K562 (cell line): Measurements from ENCODE around the gene QKI. TPM values are rescaled to one million over a fixed set of nuclear protein-coding genes. Genes with fewer than 3 reads are reported as not detected.
A peak's percentile ranks its signal among the peaks of the same experiment; 100 is the strongest.

Experiments
- ATAC-seq: fragments of 200-7000 bp; cut with Tn5 transposase; 3 replicates; pipeline ENCODE4 v1.9.1; 2020; ENCODE audit warnings: moderate library complexity
- BruUV-seq: library from RNA; stranded (reverse); fragments of 400-500 nt; replicated peaks from 2 replicates; lab custom pipeline; 2021; lab: Mats Ljungman, UMichigan
- CTCF ChIA-PET: fragments of 300-600 bp; formaldehyde crosslinking; extraction: SDS; loops from one replicate; lab custom pipeline; 2021; ENCODE audit warnings: low intra/inter-chr PET ratio; lab: Yijun Ruan, JAX
- POLR2A ChIA-PET: fragments of 300-600, 350-650 bp; sonication (Branson Sonifier 250); formaldehyde crosslinking; extraction: SDS; loops from one replicate; lab custom pipeline; 2021; ENCODE audit warnings: antibody characterized with exemption, inconsistent platforms; lab: Yijun Ruan, JAX
- DNase-seq, 4 experiments: peaks; one replicate each; pipeline versions ENCODE4 v3.0.0 to v3.0.0-alpha.2; 2011 to 2018; ENCODE audit warnings: low spot score in 3 of 4, mixed read lengths in 3 of 4; ENCODE audit errors: extremely low read depth in 1 of 4
- FAIRE-seq: peaks from 2 replicates; lab custom pipeline; 2011; peaks lifted over from hg19 to GRCh38; lab: Jason Lieb, UNC
- H2AFZ ChIP-seq: 2 replicates; pipeline ENCODE4 v1.6.0; 2011; ENCODE audit warnings: low read depth, low read length, control low read depth, inconsistent platforms
- H3K27ac ChIP-seq: fragments of 200-600 bp; 3 replicates; pipeline ENCODE4 v1.8.0; 2011; ENCODE audit warnings: low read depth, mild to moderate bottlenecking, control low read depth, inconsistent platforms, low read length, moderate library complexity, mixed read lengths; ENCODE audit errors: extremely low read depth
- H3K27me3 ChIP-seq, 2 experiments: fragments of 300-600 bp in 1 of 2; 2 replicates in 1 of 2; 3 replicates in 1 of 2; pipeline versions ENCODE4 v1.6.0 to v1.8.0; 2011; ENCODE audit warnings: inconsistent platforms in 2 of 2, low read length in 2 of 2, mild to moderate bottlenecking in 1 of 2, mixed read lengths in 1 of 2, moderate library complexity in 1 of 2; ENCODE audit not compliant: control insufficient read depth in 2 of 2, insufficient read depth in 2 of 2
- H3K36me3 ChIP-seq: fragments of 300-600 bp; 3 replicates; pipeline ENCODE4 v1.8.0; 2011; ENCODE audit warnings: mild to moderate bottlenecking, low read length, inconsistent platforms; ENCODE audit not compliant: control insufficient read depth, insufficient read depth
- H3K4me1 ChIP-seq, 2 experiments: fragments of 200-600 bp in 1 of 2; replicated peaks in 1 of 2; 2 replicates in 1 of 2; 3 replicates in 1 of 2; pipeline versions ENCODE4 v1.5.1 to v1.8.0; 2011; ENCODE audit warnings: inconsistent platforms in 2 of 2, low read length in 2 of 2, mild to moderate bottlenecking in 1 of 2, mixed read lengths in 1 of 2, moderate library complexity in 1 of 2; ENCODE audit not compliant: control insufficient read depth in 2 of 2, insufficient read depth in 2 of 2
- H3K4me2 ChIP-seq: 2 replicates; pipeline ENCODE4 v1.6.1; 2011; ENCODE audit warnings: low read length, control low read depth, inconsistent platforms, mixed read lengths; ENCODE audit not compliant: insufficient read depth
- H3K4me3 ChIP-seq: fragments of 200-600 bp; sonication (generic), shearing (Covaris generic); 2 replicates; pipeline ENCODE4 v1.5.1; 2016; ENCODE audit warnings: control low read depth, inconsistent platforms
- H3K79me2 ChIP-seq: fragments of 200-600 bp; 3 replicates; pipeline ENCODE4 v1.8.0; 2011; ENCODE audit warnings: low read length, inconsistent platforms; ENCODE audit not compliant: control insufficient read depth, insufficient read depth
- H3K9ac ChIP-seq, 2 experiments: 2 replicates each; pipeline versions ENCODE4 v1.6.0 to v1.6.1; 2011; ENCODE audit warnings: low read depth in 2 of 2, low read length in 2 of 2, control low read depth in 1 of 2, inconsistent platforms in 1 of 2, mild to moderate bottlenecking in 1 of 2, mixed read lengths in 1 of 2; ENCODE audit not compliant: insufficient read depth in 1 of 2
- H3K9me1 ChIP-seq: one replicate; pipeline ENCODE4 v1.6.0; 2011; ENCODE audit warnings: inconsistent platforms, mild to moderate bottlenecking, low read length, moderate library complexity; ENCODE audit not compliant: control insufficient read depth, insufficient read depth
- H3K9me3 ChIP-seq: replicated peaks from 2 replicates; pipeline ENCODE4 v1.5.1; 2011; ENCODE audit warnings: low read depth, low read length, inconsistent platforms; ENCODE audit not compliant: control insufficient read depth, insufficient read depth
- H4K20me1 ChIP-seq: replicated peaks from 2 replicates; pipeline ENCODE4 v1.6.1; 2011; ENCODE audit warnings: low read length, inconsistent platforms, mixed read lengths; ENCODE audit not compliant: control insufficient read depth, insufficient read depth
- ASH1L ChIP-seq: fragments of 450-650 bp; IDR thresholded peaks from 2 replicates; pipeline ENCODE4 v1.6.1; 2018; ENCODE audit warnings: borderline replicate concordance, mild to moderate bottlenecking, low read depth; ENCODE audit not compliant: partially characterized antibody
- CBX3 ChIP-seq, 2 experiments: IDR thresholded peaks; 1 replicate in 1 of 2; 2 replicates in 1 of 2; pipeline ENCODE4 v1.6.1; 2012; ENCODE audit warnings: inconsistent platforms in 2 of 2, low read length in 2 of 2, borderline replicate concordance in 1 of 2, control low read depth in 1 of 2
- RBM25 ChIP-seq: fragments of 200-400 bp; formaldehyde crosslinking; IDR thresholded peaks from 2 replicates; pipeline ENCODE4 v1.6.1; 2018; ENCODE audit warnings: low read length, low read depth, moderate library complexity; ENCODE audit not compliant: severe bottlenecking
- SREBF1 ChIP-seq: fragments of 150-350 bp; IDR thresholded peaks from 2 replicates; pipeline ENCODE4 v1.6.1; 2014; ENCODE audit warnings: antibody characterized with exemption, low read depth, low read length, borderline replicate concordance
- TAF7 ChIP-seq: fragments of 450-650 bp; IDR thresholded peaks from 2 replicates; pipeline ENCODE4 v1.6.1; 2016; ENCODE audit warnings: missing genetic modification characterization, missing compliant biosample characterization
- TRIM24 ChIP-seq, 2 experiments: fragments of 450-650 bp; IDR thresholded peaks; 2 replicates each; pipeline ENCODE4 v1.6.1; 2016
- TRIM28 ChIP-seq: fragments of 450-650 bp; IDR thresholded peaks from 2 replicates; pipeline ENCODE4 v1.6.1; 2017
- ZFP30 ChIP-seq: fragments of 250-450 bp; sonication (Bioruptor Pico); IDR thresholded peaks from 2 replicates; pipeline ENCODE4 v1.8.0; 2022; ENCODE audit warnings: moderate library complexity, mild to moderate bottlenecking, inconsistent platforms, borderline replicate concordance
- ZNF184 ChIP-seq: sonication (generic); formaldehyde crosslinking; IDR thresholded peaks from 2 replicates; pipeline ENCODE4 v1.5.0; 2020; ENCODE audit warnings: missing genetic modification reagents
- ZNF586 ChIP-seq: fragments of 450-650 bp; formaldehyde crosslinking; conservative IDR thresholded peaks from 2 replicates; pipeline ENCODE4 v1.4.0; 2020; ENCODE audit warnings: mild to moderate bottlenecking, moderate library complexity
- in situ Hi-C: fragments of 300-500 bp; cut with MboI; formaldehyde crosslinking; loops from 4 replicates; pipeline ENCODE4 v1.15.0; 2018; ENCODE audit warnings: inconsistent platforms, mixed read lengths
- intact Hi-C: fragments of 100-400 bp; cut with micrococcal nuclease; formaldehyde crosslinking; loops from 2 replicates; pipeline ENCODE4 v1.14.2; 2022
- polyA plus RNA-seq, 8 experiments: library from polyadenylated mRNA; depleted of rRNA in 4 of 8; stranded (reverse) in 5 of 8; unstranded in 3 of 8; fragments of >200 nt; fragmentation: Nextera tagmentation in 2 of 8; fragmentation: Illumina TruSeq in 1 of 8; extraction: Ambion mirVana in 2 of 8; extraction: Trizol in 1 of 8; gene quantifications; 2 replicates each; pipeline versions ENCODE4 v1.2.1 to v1.2.3, GENCODE V29; 2011 to 2014; ENCODE audit warnings: inconsistent platforms in 1 of 8, missing spikeins in 1 of 8
- total RNA-seq, 7 experiments: library from RNA; depleted of rRNA in 6 of 7; stranded (reverse); fragments of >200 nt in 6 of 7; fragmentation: Illumina TruSeq in 2 of 7; extraction: Trizol in 2 of 7; gene quantifications; 2 replicates each; pipeline versions ENCODE4 v1.2.1 to v1.2.3, GENCODE V29; 2011 to 2021; ENCODE audit warnings: low replicate concordance in 1 of 7
- TF ChIP-seq, protein P1 (sequence below): fragments of 450-650 bp; IDR thresholded peaks from 2 replicates; pipeline ENCODE4 v1.6.1; 2018; ENCODE audit warnings: mild to moderate bottlenecking, low read depth; ENCODE audit not compliant: partially characterized antibody
- TF ChIP-seq, protein P2 (sequence below): fragments of 450-650 bp; IDR thresholded peaks from 2 replicates; pipeline ENCODE4 v1.6.1; 2016; ENCODE audit warnings: mild to moderate bottlenecking

Gene QKI
- total and polyA plus RNA-seq, 9 of the 15 experiments (the other 6 are each of a cell fraction or from before 2014, with no cell fraction given) = 20.4 to 215 (median 123) TPM

DNA sequence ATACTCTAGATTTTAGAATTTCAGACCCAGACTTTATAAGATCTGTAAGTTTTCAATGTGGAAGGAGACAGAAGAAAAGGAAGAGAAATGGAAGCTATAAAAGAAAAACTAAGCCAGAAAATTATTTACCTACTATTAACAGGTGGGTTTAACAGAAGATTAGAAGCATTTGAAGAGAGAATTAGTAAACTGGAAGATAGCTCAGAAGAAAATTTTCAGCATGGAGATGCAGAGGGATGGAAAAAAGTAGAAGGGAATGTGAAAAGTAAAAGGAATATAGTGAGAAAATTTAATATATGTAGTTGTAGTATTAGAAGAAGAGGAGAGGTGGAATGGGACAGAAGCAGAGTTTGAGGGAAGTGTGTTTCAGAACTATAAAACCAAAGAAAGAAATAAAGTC is 56.1 kb downstream of the QKI start:
- POLR2A ChIA-PET = interaction anchor here (1.0 kb wide), 1 partner anchor 14 kb away, joined by 3 read pairs; no protein-coding TSS in a partner anchor
- Histone ChIP-seq H4K20me1 (no peaks in the 10 kb centered on the region), H3K4me1 (0 out of 5 replicates have a peak, but pooled peaks cover 0 to 6% of the 10 kb centered on the region in 2 experiments), H3K27me3 (no peaks in the 10 kb centered on the region), H3K4me3 (no peak overlapping the region), H3K36me3 (peaks cover 16% of the 10 kb centered on the region), H2AFZ (no peak overlapping the region), H3K9me1 (no peaks in the 10 kb centered on the region), H3K27ac (no peak overlapping the region), H3K79me2 (peaks cover 97% of the 10 kb centered on the region), H3K9me3 (peaks cover 11% of the 10 kb centered on the region), H3K4me2 (no peak overlapping the region), H3K9ac (no peak overlapping the region)
- intact Hi-C loops = no loop called here
- DNase-seq = no peak
- no peak for FAIRE-seq
- no TSS peak for BruUV-seq
- in situ Hi-C loops = no loop called here
- CTCF ChIA-PET = no interaction called here
- ATAC-seq = no peak
- TF ChIP-seq TRIM28 (peak; percentile 69; the same call in 1 of the 2 replicates), ASH1L (peak; percentile 12), ZNF586 (CRISPR knock-in tag) (no peak), ZNF184 (CRISPR knock-in tag) (no peak), CBX3 (IDR thresholded peaks at IDR 0.05; ENCODE audit: borderline replicate concordance in 1 of 2, low read length in 2 of 2) (peak in 1 of 2 experiments; percentile 92; a peak in 2 of 3 replicates), TRIM24 (IDR thresholded peaks at IDR 0.05) (peak; percentile 12 to 45; a peak in 1 of 4 replicates), TAF7 (tag) (no peak), ZFP30 (CRISPR knock-in tag) (peak; percentile 63; the same call in 1 of the 2 replicates), RBM25 (peak; percentile 69), SREBF1 (no peak)
- TF ChIP-seq, protein P1, sequence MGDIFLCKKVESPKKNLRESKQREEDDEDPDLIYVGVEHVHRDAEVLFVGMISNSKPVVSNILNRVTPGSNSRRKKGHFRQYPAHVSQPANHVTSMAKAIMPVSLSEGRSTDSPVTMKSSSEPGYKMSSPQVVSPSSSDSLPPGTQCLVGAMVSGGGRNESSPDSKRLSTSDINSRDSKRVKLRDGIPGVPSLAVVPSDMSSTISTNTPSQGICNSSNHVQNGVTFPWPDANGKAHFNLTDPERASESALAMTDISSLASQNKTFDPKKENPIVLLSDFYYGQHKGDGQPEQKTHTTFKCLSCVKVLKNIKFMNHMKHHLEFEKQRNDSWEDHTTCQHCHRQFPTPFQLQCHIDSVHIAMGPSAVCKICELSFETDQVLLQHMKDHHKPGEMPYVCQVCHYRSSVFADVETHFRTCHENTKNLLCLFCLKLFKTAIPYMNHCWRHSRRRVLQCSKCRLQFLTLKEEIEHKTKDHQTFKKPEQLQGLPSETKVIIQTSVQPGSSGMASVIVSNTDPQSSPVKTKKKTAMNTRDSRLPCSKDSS = peak; percentile 65
- TF ChIP-seq, protein P2, sequence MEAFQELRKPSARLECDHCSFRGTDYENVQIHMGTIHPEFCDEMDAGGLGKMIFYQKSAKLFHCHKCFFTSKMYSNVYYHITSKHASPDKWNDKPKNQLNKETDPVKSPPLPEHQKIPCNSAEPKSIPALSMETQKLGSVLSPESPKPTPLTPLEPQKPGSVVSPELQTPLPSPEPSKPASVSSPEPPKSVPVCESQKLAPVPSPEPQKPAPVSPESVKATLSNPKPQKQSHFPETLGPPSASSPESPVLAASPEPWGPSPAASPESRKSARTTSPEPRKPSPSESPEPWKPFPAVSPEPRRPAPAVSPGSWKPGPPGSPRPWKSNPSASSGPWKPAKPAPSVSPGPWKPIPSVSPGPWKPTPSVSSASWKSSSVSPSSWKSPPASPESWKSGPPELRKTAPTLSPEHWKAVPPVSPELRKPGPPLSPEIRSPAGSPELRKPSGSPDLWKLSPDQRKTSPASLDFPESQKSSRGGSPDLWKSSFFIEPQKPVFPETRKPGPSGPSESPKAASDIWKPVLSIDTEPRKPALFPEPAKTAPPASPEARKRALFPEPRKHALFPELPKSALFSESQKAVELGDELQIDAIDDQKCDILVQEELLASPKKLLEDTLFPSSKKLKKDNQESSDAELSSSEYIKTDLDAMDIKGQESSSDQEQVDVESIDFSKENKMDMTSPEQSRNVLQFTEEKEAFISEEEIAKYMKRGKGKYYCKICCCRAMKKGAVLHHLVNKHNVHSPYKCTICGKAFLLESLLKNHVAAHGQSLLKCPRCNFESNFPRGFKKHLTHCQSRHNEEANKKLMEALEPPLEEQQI = 0 out of 2 replicates have a peak, but pooled peaks have one; percentile 22
